ENCODE results near the gene ZMYM3. TPM values are rescaled to one million over a fixed set of nuclear protein-coding genes. Genes with fewer than 3 reads are reported as not detected.

The ZMYM3 gene
- total RNA-seq, 1 experiment from 2014 or later: 47.6 TPM

DNA sequence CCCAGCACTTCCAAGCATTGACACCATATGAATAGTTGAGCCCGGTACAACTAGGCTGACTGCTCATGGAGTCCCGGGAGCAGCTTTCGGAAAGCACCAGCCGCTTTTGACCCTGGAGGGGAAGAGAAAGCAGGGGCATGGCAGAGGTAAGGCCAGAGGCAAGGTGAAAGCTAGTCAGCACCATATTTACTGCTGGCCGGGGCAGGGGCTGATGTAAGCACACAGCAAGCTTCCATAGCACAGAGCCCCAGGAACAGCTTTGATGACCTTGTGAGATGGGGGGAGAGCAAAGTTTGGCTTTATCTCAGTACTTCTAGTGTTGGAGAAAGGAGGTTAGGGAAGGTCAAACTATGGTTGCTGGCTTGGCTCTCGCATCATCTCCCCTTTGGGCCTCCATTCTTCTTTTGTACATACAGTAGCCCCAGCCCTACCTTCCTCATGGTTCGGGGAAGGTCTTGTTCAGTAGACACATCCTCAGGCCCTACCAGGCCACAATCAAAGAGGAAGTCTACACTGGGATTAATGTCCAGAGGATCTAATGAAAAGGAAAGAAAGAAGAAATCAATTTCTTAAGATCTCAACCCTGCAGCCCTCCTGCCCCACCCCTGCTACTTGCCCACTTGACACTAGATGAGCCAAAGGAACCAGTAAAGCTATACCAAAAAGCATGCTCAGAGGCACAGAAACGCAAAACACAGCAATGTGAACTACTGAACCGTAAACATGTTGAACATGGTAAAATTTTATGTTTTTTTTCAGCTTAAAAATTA, 9.4 kb downstream of the ZMYM3 start:
- Histone ChIP-seq H3K4me3 (ENCODE audit: low read depth, low read length, poor library complexity, severe bottlenecking) (no peak overlapping the region), H3K4me1 (ENCODE audit: insufficient read depth, low read length, poor library complexity, severe bottlenecking) (no peaks in the 10 kb centered on the region), H3K36me3 (ENCODE audit: insufficient read depth, low read length, poor library complexity, severe bottlenecking) (peaks cover 63% of the 10 kb centered on the region), H3K27ac (ENCODE audit: low read depth, low read length, poor library complexity, severe bottlenecking) (no peak overlapping the region), H3K27me3 (replicated peaks; ENCODE audit: insufficient read depth, low read depth, low read length, poor library complexity) (no peaks in the 10 kb centered on the region), H3K9me3 (ENCODE audit: low read depth, low read length, poor library complexity, severe bottlenecking) (no peaks in the 10 kb centered on the region)
- intact Hi-C loops (cut with micrococcal nuclease; ENCODE audit: unreplicated experiment): no loop called here
- no peak for TF ChIP-seq EZH2 (IDR thresholded peaks at IDR 0.05; ENCODE audit: borderline replicate concordance, low read depth, low read length, poor library complexity, severe bottlenecking)
- TF ChIP-seq, protein P1, sequence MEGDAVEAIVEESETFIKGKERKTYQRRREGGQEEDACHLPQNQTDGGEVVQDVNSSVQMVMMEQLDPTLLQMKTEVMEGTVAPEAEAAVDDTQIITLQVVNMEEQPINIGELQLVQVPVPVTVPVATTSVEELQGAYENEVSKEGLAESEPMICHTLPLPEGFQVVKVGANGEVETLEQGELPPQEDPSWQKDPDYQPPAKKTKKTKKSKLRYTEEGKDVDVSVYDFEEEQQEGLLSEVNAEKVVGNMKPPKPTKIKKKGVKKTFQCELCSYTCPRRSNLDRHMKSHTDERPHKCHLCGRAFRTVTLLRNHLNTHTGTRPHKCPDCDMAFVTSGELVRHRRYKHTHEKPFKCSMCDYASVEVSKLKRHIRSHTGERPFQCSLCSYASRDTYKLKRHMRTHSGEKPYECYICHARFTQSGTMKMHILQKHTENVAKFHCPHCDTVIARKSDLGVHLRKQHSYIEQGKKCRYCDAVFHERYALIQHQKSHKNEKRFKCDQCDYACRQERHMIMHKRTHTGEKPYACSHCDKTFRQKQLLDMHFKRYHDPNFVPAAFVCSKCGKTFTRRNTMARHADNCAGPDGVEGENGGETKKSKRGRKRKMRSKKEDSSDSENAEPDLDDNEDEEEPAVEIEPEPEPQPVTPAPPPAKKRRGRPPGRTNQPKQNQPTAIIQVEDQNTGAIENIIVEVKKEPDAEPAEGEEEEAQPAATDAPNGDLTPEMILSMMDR (conservative IDR thresholded peaks at IDR 0.05; ENCODE audit: low read depth, low read length): no peak
- CTCF ChIA-PET: no interaction called here
- POLR2A ChIA-PET (ENCODE audit: low non-redundant PET): no interaction called here
- no peak for DNase-seq (ENCODE audit: low spot score)
- no TSS peak for BruUV-seq (replicated peaks)

DNA sequence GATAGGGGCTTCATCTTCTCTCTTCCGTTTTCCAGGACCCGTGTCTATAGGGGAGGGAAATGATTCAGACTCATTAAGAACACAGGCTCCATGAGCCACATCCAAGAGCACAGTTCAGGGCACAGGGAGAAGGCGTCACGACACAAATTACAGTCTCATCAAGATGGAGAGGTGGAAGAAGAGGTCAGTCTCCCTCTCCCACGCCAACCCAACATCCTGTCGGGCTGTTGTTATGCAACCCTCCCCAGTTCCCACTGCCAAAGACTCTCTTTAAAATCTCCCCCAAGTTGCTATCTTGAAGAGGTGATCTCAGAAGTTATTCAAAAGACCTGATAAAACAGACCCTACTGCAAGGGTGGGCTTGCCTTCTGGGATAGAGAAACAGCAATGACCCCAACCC, 12.6 kb downstream of the ZMYM3 start:
- TF ChIP-seq EZH2 (IDR thresholded peaks at IDR 0.05; ENCODE audit: borderline replicate concordance, low read depth, low read length, poor library complexity, severe bottlenecking): no peak
- TF ChIP-seq, protein P1 (conservative IDR thresholded peaks at IDR 0.05; ENCODE audit: low read depth, low read length): no peak
- BruUV-seq (replicated peaks): no TSS peak
- ChIA-PET POLR2A (ENCODE audit: low non-redundant PET) (no interaction called here), CTCF (no interaction called here)
- H3K36me3 ChIP-seq (ENCODE audit: insufficient read depth, low read length, poor library complexity, severe bottlenecking): peaks cover 52% of the 10 kb centered on the region
- DNase-seq (ENCODE audit: low spot score): no peak
- no peaks in the 10 kb centered on the region for H3K9me3 ChIP-seq (ENCODE audit: low read depth, low read length, poor library complexity, severe bottlenecking)
- no peaks in the 10 kb centered on the region for H3K27me3 ChIP-seq (replicated peaks; ENCODE audit: insufficient read depth, low read depth, low read length, poor library complexity)
- no peak overlapping the region for H3K4me3 ChIP-seq (ENCODE audit: low read depth, low read length, poor library complexity, severe bottlenecking)
- H3K27ac ChIP-seq (ENCODE audit: low read depth, low read length, poor library complexity, severe bottlenecking): no peak overlapping the region
- intact Hi-C loops (cut with micrococcal nuclease; ENCODE audit: unreplicated experiment): no loop called here
- H3K4me1 ChIP-seq (ENCODE audit: insufficient read depth, low read length, poor library complexity, severe bottlenecking): no peaks in the 10 kb centered on the region

DNA sequence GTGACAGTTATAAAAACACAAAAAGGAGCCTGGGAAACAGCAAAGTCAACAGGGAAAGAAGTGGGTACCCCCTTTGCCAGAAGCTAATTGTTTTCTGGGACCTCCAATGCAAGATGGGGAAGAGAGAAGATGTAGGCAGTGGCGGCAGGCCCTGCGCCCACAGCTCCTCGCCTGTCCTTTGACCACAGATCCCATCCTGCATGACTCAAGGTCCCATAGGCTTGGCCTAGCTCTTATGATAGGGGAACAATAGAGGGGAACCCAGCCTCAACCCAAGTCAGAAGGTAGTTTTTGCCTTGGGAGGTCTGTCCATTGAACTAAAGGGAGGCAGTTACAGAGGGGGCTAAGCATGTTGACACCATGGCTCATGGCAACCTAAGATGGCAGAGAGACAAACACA, 14.2 kb downstream of the ZMYM3 start:
- Histone ChIP-seq H3K4me3 (ENCODE audit: low read depth, low read length, poor library complexity, severe bottlenecking) (no peak overlapping the region), H3K36me3 (ENCODE audit: insufficient read depth, low read length, poor library complexity, severe bottlenecking) (peaks cover 38% of the 10 kb centered on the region), H3K4me1 (ENCODE audit: insufficient read depth, low read length, poor library complexity, severe bottlenecking) (no peaks in the 10 kb centered on the region), H3K27me3 (replicated peaks; ENCODE audit: insufficient read depth, low read depth, low read length, poor library complexity) (no peaks in the 10 kb centered on the region), H3K9me3 (ENCODE audit: low read depth, low read length, poor library complexity, severe bottlenecking) (no peaks in the 10 kb centered on the region), H3K27ac (ENCODE audit: low read depth, low read length, poor library complexity, severe bottlenecking) (no peak overlapping the region)
- ChIA-PET CTCF (no interaction called here), POLR2A (ENCODE audit: low non-redundant PET) (no interaction called here)
- no peak for TF ChIP-seq EZH2 (IDR thresholded peaks at IDR 0.05; ENCODE audit: borderline replicate concordance, low read depth, low read length, poor library complexity, severe bottlenecking)
- TF ChIP-seq, protein P1 (conservative IDR thresholded peaks at IDR 0.05; ENCODE audit: low read depth, low read length): no peak
- intact Hi-C loops (cut with micrococcal nuclease; ENCODE audit: unreplicated experiment): no loop called here
- TSS peak; percentile 67 for BruUV-seq (replicated peaks)
- no peak for DNase-seq (ENCODE audit: low spot score)
